ENCODE measurements around the gene CD44.

Gene CD44

DNA sequence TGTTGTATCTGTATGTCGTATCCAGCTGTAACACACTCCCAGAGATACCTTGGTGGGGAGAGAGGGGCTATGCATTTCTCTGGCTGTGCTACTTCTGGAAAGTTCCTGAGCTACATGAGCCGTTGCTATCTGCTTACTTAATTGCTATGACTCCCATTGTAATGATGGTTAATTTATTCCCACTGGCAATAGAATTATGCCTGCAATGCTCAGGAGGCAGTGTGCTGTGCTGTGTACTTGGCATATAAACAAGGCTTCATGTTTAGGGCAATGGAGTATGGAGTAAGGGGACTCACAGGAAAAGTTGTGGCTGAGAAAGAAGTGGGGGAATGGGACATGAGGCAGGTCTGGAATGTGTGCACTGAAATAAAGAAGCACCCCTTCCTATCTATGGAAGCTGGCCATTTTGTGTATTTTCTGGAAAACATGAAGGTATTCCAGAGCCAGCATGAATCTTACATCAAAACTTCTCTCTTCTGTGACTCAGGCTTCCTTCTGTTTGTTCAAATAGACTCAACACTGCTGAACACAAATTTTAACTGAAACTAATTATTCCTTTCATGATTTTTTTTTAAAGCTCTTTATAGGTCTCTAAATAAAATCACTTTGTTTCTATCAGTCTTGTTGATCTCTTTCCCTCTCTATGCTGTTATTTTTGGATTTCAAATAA, 40.6 kb downstream of the CD44 start:
- DNase-seq: no peak

DNA sequence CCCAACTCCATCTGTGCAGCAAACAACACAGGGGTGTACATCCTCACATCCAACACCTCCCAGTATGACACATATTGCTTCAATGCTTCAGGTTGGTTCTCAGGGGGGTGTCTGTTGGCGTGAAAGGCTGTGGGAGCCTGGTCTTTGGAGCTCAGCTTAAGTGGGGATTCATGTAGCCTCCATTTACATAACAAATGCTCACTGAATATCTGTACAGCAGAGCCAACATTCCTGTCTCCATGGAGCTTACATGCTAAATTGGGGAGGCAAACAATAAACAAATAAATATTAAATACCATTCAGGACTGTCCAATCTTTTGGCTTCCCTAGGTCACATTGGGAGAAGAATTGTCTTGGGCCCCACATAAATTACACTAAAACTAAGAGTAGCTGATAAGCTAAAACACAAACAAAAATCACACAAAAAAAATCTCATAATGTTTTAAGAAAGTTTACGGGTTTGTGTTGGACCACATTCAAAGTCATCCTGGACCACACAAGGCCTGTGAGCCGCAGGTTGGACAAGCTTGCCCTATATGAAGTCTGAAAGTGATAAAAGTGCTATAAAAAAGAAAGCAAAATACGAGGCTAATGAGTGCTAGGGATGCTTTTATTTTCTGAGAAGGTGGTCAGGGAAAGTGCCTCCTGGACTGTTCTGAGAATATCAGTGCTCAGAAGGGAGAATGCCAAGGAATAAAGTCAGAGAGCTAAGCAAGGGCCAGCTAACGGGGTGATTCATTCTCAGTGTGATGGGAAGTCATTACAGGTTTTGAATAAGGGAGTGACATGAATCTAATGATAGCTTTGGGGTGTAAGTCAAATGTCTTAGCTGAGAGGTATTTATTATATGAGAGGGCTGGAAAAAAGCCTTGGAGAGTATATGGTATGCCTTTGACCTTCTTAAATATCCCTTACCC, 41.6 kb downstream of the CD44 start:
- no peak for DNase-seq

DNA sequence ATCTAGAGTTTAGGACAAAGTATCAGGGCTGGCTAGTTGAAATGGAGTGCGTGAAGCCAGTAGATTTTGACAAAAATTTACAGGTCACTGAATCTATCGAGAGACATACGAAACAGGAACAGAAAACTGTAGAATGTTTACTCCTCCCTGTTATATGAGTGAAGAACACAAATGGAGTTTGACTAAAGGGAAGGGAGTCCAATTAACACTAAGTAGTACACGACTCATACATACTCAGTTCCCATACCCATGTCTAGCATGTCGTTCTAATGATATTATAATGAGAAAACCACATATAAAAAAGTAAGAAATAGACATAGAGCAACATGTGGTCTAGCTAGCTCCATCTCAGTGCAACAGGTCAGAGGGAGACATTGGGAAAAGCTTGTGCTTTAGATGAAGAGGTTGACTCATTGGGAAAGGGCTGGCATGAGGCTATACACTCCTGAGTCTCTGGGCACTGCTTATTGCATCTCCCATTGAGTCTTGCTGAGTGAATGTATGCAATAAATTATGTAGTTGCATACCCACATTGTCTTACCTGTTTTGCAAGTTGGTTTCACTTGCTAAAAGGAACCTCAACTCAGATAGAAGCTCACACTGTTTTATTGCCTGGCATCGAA, 43.5 kb downstream of the CD44 start:
- DNase-seq: no peak

DNA sequence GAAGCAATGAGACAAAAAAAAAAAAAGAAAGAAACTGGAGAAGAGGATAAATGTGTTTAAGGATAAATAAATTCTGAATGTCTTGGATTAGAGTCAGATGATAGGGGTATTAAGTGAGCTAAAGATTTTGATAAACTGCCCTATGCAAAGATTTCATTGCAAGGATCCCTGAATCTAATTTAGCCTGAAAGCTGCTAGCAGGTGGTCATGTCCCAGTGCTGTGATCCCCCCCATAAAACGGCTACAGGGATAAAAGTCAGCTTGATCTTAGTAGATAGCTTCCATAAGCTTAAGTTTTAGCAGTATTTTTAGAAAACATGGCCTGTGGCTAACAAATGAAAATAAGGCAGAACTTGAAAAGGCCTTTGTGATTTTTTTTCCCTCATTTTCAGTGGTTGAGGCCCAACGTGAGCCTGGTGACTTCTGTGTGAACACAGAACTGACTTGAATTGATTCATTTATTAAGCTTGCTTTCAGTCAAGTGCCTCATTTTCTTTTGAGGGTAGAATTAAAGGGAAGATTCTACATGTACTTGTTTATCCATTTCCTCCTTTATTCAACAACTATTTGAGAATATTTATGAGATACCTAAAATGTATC, 44.5 kb downstream of the CD44 start:
- no peak for DNase-seq

DNA sequence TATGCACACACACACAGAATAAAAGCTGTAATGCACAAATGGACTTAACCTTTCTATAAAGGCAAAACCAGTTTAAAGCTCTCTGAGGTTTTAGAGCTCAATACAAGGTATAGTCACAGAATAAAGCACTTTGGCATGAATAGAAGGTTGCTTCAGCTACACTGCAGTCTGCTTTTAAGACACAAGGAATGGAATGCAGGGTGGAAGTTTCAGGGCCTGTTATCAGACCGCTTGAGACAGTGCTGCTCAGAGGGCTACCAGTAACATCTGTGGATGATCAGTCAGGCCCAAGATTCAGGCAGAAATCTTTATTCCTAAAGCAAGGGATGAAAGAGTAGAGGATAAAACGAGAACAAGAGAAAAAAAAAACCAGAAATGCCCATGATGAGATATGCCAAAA, 46.7 kb downstream of the CD44 start:
- DNase-seq: no peak

DNA sequence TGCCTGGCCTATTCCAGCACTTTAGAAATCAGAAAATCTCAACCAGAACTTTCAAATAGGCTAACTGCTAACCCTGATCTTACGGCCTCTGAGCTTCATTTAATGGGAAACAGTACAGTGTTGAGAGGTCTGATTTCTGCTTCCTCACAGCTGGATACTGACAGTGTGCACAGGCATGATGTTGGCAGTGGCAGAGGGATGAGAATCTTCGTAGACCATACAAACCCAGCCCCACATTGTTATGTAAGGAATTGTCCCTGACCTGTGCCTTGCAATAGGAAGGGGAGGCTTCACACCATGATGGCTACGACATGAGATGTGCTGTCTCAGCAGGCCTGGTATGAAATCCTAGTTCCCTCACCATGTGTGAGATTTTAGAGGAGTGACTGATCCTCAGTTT, 49.0 kb downstream of the CD44 start:
- DNase-seq: no peak

DNA sequence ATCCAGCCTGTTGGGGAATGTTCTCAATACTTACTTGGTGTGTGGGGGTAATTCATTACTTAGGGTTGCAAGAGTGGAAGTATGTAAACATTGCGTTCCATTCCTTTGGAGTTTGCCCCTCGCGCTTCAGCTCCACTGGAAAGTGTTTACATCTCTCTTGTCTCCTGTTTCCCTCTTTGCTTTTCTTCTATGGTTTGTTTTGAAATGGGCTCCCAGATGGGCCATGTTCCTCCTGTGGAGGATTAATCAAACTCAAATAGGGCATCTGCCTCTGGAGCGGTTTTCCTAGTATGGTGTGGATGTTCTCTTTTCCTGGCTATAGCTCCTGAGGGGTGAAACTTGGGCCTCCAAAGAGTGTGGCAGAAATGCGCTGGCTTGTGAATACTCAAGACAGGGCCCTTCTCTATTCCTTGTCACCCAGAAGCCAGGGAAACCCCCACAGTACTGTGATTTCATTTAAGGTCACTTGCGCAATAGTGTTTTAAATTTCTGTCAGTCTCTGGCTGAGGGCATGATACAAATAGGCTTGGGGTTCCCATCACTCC, 51.9 kb downstream of the CD44 start:
- no peak for DNase-seq

DNA sequence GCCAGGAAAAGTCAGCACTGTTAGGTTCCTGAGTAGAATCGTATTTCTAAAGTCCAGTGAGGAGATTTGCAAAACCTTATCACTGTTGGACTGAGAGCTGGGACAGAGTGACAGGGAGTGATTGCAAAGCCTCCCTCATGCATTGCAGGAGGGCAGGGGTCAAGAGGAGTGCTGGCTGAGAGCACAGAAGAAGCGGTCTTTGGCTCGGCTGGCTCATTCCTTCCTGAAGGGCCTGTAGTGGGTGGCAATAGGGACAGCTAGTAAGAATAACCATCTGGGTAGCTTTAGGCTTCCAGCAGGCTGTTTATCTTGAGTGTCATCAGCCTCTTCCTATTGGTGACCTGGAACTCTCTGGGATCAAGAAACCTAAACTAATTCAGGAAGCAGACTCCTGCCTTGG, 53.4 kb downstream of the CD44 start:
- no peak for DNase-seq

DNA sequence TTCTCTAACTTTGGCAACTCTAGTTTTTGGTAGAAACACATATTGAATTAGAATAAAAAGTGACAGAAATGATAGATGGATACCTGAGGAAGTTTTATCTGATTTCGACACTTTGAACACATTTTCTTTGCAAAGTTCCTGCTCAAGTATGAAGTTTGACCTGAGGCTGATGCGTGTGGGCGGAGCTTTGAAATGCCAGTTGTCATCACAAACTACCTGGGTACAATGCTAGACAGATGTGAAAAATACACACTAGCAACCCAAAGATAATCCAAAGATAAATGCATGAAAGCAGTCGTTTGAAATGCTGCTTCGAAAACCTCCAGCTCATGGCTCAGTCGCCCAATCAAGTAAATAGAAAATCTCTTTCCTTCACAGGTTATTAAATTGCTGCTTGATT, 54.8 kb downstream of the CD44 start:
- no peak for DNase-seq

DNA sequence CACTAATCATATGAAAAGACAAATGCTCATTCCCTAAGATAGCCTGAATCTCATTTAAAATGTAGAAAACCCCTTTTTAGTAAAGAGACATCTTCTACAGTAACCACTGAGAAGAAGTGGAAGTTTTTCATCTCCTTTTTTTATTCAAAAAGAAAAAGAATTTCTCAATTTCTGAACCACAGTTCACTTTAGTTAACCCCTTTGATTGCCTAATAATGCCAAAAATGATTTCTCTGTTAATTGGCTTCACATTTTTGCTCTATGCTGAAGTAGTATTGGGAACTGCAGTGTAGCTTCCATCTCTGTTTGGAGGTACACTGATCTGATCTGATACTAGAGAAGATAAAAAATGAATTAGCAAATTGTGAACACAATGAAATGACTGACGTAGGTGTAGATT, 58.3 kb downstream of the CD44 start:
- DNase-seq: no peak

DNA sequence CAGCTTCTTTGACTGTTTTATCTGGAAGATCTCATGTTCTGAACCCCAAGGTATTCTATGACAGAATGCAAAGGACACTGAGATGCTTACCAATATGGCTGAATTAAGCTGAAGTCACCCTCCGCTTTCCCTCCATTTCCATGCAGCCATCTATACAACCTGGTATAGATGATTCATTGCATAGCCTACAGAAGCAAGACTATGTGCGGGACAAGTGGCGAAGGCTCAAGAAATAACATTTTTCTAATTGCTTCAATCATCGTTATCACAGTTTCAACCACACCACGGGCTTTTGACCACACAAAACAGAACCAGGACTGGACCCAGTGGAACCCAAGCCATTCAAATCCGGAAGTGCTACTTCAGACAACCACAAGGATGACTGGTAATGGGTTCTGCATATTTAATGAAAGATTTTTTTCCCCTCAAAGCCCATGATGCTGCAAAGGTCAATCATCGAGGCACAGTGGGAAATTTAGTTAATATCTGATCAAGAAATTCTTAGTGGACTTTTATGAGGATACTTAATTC, 61.9 kb downstream of the CD44 start:
- DNase-seq: no peak

DNA sequence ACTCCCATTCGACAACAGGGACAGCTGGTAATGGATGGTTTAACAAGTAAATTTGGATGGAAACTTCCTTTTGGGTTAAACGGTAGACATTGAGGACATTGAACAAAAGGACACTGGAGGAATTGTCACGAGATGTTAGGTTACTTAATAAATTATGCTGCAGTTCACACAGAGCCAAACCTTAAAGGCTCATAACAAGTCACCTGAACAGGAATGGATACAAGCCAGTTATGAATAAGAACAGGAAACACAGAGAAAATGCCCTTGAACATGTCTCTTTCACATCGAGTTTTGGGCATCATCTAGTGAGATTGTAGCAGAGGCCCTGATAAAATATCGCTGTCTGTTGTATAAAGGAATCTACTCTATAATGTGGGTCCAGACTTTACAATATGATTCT, 65.6 kb downstream of the CD44 start:
- no peak for DNase-seq

DNA sequence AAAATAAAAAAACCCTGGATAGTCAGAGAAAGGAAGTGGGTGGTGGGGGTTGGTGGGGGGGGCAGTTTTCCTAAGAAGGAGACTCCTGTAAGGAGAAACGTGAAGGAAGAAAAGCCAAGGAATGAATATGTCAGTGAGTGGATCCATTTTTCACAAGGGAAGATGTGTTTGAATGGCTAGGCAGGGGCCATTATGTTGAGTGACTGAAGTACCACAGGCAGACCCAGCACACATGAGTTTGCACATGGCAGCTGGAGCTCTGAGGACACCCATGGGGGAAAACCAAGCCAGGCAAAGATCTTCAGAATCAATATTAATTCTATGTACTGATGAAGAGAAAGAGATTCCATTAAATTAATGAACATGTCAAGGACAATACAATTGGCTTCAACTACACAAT, 67.6 kb downstream of the CD44 start:
- DNase-seq: no peak

DNA sequence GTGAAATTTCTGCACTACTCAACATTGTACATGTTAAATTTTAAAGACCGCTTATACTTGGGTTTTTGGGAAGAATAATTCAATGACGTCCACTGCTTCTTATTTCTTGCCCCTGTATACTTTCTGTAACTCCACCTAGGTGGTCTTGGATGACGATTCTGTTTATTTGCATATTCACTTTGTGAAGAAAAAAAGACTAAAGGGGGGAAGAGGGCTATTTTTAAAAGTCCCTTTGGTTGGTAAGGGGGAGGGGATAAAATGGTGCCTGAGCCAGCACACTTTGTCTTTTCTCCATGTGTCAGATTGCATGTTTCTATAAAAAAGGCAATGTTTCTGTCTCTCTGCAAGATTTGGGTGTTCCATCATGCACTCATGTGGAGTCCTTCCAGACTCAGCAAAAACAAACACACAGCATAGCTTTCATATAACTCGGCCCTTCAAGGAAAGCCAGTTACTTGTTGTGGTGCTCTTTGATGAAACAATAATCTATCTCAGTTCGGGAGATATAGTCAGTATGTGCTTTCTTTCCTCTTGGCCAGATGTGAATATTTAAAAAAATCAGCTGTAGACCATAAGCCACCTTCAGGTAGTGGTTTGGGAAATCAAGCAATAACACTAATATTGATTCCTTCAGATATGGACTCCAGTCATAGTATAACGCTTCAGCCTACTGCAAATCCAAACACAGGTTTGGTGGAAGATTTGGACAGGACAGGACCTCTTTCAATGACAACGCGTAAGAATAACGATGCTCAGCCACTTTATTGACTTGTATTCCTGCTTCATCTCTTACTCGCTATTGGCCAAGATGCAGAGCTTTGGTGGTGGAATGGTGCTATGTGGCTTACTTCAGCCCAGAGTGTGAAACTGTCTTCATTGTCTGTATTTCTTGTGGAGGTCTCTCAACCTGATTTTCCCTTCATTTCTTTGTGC, 68.8 kb downstream of the CD44 start:
- DNase-seq: no peak

DNA sequence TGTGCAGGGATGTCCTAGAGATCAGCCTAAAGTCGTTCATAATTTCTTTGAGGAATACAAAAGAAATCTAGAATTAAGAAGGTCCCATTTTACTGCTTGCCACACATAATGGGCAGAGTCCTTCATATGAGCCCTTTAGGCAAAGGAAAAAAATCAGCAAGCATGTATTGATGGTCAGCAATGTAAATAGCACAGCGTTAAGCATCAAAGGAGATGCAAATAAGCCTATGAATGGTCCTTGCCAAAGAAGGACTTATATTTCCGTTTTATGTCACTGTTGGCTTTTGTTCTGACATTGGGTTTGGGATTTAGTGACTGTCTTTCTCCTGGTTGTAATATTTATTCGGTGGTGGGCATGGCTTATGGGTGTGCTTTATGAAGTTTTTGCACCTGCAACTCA, 69.8 kb downstream of the CD44 start:
- DNase-seq: no peak

DNA sequence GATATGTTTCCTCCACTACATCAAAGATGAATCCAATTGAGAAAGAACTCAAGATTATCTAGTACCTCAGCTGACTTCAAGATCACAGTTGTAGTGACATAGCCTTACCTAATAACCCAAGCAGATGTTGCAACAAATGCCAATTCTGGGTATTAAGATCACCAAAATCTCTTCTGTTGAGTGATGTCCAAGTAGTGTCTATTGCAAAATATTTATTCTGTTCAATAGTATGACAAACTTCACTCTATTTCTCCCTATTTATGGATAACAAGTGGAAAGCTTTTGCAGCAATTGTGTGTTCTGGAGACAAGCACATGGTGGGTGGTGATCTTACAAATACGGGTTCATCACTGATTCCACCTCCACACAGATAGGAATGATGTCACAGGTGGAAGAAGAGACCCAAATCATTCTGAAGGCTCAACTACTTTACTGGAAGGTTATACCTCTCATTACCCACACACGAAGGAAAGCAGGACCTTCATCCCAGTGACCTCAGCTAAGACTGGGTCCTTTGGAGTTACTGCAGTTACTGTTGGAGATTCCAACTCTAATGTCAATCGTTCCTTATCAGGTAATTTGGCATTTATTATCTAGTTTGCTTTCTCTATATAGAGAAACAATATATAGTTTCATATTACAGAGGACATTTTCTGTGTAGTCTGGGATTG, 72.0 kb downstream of the CD44 start:
- no peak for DNase-seq

DNA sequence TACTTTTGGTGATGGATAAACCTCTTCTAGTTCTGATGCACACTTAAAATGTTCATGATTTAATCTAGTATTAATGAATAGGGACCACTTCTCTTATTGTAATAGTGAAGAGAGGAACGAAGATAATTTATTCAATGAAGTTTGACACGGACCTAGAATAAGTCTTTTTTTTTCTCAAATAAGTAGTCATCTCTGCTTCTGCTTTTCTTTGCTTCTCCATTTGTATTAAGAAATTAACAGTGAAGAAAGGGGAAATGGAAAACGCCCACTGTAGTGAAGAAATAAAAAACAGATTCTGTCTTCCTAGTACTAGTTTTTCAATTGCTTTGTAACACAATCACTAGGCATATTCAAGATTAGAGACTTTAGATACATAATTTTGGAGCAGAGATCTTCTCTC, 73.0 kb downstream of the CD44 start:
- DNase-seq: no peak

DNA sequence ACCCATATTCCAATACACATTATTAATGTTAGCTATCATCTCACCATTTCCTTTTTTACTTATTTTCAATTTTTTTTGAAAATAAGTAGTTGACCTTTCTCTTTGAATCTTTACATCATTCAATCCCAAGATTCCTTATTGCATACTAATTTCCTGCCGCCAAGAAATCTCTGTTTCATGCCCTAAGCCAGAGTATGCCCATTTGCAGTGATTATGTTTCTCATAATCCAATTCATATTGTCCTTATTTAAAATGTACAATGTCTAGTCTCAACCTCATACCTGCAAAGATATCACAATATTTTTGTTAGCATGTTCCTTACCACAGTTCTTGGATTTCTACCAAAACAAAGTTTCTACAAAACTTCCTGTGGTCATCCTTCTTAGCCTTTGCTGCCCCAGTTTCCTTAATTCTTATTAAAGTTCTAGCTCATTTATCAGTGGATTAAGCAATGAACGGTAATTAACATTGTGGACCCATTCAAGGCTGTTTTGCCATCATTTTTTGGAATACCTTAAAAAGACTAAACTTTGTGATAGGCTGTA, 75.3 kb downstream of the CD44 start:
- DNase-seq: no peak

DNA sequence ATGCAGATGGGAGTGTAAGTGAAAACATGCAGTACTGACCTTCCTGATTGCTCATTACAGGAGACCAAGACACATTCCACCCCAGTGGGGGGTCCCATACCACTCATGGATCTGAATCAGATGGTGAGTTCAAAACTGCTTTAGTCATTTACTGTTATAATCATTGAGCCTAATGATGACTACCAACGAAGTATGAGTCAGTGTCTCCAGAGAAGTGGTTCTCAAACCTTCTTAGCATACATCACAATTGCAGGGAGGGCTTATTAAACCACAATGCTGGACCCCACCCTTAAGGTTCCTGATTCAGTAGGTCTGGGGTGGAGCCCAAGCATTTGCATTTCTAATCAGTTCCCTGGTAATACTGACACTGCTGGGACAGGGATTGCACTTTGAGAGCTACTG, 75.8 kb downstream of the CD44 start:
- DNase-seq: peak; percentile 39

DNA sequence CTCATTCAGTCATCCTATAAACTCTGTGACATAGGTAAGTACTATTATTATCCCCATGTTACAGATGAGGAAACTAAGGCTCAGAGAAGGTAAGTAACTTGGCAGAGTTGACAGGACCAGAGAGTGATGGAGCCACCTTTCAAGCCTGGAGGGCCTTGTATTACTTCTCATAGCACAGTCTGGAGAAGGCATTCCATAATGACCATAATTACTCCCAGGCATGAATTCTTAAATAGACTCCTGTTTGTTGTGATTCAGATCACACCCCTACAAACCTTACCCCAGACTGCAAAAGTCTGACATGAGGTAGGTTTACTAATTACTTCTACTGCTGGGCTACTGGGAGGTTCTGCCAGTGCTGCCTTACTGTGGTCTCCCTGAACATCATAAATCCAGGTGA, 77.0 kb downstream of the CD44 start:
- DNase-seq: no peak
